ENCODE results near the gene MICALL2.

The MICALL2 gene

DNA sequence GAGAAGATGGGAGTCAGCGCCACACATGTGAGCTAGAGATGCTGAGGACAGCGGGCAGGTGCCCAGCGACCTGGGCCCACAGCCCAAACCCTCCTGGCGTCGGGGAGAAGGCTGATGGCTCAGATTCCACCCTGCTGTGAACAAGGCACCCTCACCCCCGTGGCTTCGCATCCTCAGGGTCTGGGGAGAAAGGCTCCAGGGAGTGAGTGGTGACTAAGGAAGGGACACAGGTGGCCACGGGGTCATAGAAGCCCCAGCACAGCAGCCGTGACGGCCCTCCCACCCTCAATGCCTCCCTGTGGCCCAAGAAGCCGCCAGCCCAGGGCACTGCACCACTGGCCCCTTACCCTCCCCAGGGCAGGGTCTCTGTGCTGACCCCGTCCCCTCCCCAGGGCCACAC, 25.3 kb upstream of the MICALL2 start:
- no peaks in the 10 kb centered on the region for H3K4me1 Mint-ChIP-seq (ENCODE audit: low read depth)
- no peak overlapping the region for H3K4me3 Mint-ChIP-seq
- H3K27me3 Mint-ChIP-seq (ENCODE audit: low read depth): no peaks in the 10 kb centered on the region
- H3K36me3 Mint-ChIP-seq (ENCODE audit: low read depth): peaks cover 16% of the 10 kb centered on the region
- DNase-seq (ENCODE audit: low spot score): no peak
- no peak overlapping the region for H3K27ac Mint-ChIP-seq
- no peaks in the 10 kb centered on the region for H3K9me3 Mint-ChIP-seq

DNA sequence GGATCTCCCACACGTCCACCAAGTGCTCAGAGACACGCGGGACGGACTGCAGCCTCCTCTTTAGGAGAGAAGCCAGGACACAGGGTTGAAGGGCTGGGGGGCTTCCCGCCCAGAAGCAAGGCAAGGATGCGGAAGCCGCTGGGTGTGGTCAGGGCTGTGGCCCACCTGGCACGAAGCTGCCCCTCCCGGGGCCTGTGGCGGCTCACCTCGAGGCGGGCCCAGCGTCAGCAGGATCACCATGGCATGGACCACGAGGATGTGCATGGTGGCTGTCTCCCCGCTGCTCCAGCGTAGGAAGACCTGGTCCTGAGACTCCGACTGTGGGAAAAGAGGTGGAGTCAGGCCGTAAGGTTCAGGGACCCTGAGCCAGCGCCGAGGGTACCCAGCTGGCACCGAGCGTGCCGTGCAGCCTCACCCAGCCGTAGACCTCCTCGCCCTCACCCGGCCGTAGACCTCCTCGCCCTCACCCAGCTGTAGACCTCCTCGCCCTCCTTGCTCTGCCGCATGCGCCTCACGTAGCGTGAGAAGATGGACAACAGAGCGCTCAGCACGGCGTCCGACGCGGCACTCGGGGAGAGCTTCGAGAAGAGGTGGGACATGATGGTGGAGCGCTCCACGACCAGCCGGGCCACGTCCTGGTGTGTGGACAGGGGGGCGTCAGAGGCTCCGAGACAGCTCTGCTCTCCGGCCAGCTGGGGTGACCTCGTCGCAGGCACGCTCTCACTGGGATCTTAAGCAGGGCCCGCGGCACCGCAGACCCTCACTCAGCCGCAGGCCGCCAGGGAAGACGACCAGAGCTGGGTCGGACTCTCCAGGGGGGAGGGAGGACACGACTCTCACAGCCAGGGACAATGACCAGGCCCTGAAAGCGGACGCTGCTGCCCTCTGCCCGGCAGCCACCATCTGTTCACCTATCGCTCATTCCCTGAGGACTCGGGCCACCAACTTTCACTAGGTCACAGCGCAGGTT, 24.6 kb upstream of the MICALL2 start:
- no peak for DNase-seq (ENCODE audit: low spot score)
- Mint-ChIP-seq H3K27ac (no peak overlapping the region), H3K4me1 (ENCODE audit: low read depth) (no peaks in the 10 kb centered on the region), H3K9me3 (no peaks in the 10 kb centered on the region), H3K4me3 (no peak overlapping the region), H3K27me3 (ENCODE audit: low read depth) (no peaks in the 10 kb centered on the region), H3K36me3 (ENCODE audit: low read depth) (peaks cover 13% of the 10 kb centered on the region)

GRCh38 chr7:1483079-1483478, 23.8 kb upstream of the MICALL2 start:
- Mint-ChIP-seq H3K9me3 (no peaks in the 10 kb centered on the region), H3K27me3 (ENCODE audit: low read depth) (no peaks in the 10 kb centered on the region), H3K4me1 (ENCODE audit: low read depth) (no peaks in the 10 kb centered on the region), H3K27ac (no peak overlapping the region), H3K36me3 (ENCODE audit: low read depth) (peaks cover 6% of the 10 kb centered on the region), H3K4me3 (no peak overlapping the region)
- no peak for DNase-seq (ENCODE audit: low spot score)

DNA sequence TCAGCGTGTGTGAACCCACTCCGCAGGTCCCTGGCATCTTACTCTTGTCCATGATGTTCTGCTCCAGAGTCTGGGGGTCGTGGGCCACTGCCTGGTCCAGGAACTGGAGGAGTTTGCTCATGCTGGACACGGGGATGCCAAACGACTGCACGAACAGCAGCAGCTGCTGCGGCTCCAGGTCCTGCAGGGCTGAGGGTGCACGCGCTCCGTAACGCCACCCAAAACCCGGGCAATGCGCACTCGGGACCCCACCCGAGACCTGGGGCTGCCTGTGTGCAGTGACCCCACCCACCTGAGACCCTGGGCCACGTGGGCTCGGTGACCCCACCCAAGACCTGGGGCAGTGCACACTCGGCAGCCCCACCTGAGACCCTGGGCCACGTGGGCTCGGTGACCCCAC, 22.0 kb upstream of the MICALL2 start:
- H3K36me3 Mint-ChIP-seq (ENCODE audit: low read depth): peaks cover 5% of the 10 kb centered on the region

GRCh38 chr7:1480670-1481069, 21.4 kb upstream of the MICALL2 start:
- Mint-ChIP-seq H3K27me3 (ENCODE audit: low read depth) (no peaks in the 10 kb centered on the region), H3K9me3 (no peaks in the 10 kb centered on the region), H3K4me1 (ENCODE audit: low read depth) (no peaks in the 10 kb centered on the region), H3K27ac (no peak overlapping the region), H3K36me3 (ENCODE audit: low read depth) (peaks cover 4% of the 10 kb centered on the region), H3K4me3 (no peak overlapping the region)
- DNase-seq (ENCODE audit: low spot score): no peak

More for the DNA sequence above, 22.0 kb upstream of the MICALL2 start:
- Mint-ChIP-seq H3K4me1 (ENCODE audit: low read depth) (no peaks in the 10 kb centered on the region), H3K27ac (no peak overlapping the region), H3K4me3 (no peak overlapping the region), H3K27me3 (ENCODE audit: low read depth) (no peaks in the 10 kb centered on the region), H3K9me3 (no peaks in the 10 kb centered on the region)
- no peak for DNase-seq (ENCODE audit: low spot score)

DNA sequence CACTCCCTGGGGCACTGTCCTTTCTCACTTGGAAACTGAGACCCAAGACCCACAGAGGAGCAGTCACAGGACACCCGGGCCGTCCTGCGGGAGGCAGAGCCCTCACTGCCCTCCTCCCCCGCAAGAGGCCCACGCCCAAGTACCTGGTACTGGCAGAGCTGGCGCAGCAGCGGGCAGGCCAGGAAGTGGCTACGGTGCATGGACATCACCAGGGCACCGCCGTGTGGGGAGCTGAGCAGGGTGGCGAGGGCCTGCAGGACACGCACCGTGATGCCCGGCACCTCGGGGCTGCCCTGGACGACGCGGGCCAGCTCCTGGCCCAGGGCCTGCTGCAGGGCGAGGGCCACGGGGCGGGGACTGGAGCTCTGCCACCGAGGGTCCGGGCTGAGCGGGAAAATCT, 20.0 kb upstream of the MICALL2 start:
- Mint-ChIP-seq H3K27me3 (ENCODE audit: low read depth) (no peaks in the 10 kb centered on the region), H3K4me1 (ENCODE audit: low read depth) (no peaks in the 10 kb centered on the region), H3K27ac (no peak overlapping the region), H3K36me3 (ENCODE audit: low read depth) (peaks cover 2% of the 10 kb centered on the region), H3K9me3 (no peaks in the 10 kb centered on the region), H3K4me3 (no peak overlapping the region)
- DNase-seq (ENCODE audit: low spot score): no peak

DNA sequence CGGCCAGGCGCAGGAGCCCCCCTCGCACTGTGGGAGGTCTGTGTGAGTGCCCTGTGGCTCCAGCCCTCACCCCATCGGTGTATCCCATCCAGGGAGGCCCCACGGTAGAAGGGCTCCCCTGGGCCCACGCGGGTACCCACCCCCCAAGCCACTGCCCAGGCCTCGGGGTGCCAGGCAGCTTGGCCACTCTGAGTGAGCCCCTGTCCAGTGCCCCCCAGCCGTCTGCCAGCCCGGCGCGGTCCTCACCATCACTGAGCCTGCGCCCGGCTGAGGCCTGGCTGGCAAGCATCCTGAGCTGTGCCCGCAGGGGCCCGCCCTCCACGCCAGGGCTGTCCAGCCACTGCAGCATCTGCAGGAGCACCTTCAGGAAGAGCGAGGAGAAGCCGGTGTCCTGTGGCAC, 19.2 kb upstream of the MICALL2 start:
- Mint-ChIP-seq H3K27ac (no peak overlapping the region), H3K4me1 (ENCODE audit: low read depth) (no peaks in the 10 kb centered on the region), H3K4me3 (no peak overlapping the region), H3K36me3 (ENCODE audit: low read depth) (no peaks in the 10 kb centered on the region), H3K9me3 (no peaks in the 10 kb centered on the region), H3K27me3 (ENCODE audit: low read depth) (no peaks in the 10 kb centered on the region)
- DNase-seq (ENCODE audit: low spot score): no peak

GRCh38 chr7:1476859-1477258, 17.6 kb upstream of the MICALL2 start:
- Mint-ChIP-seq H3K27me3 (ENCODE audit: low read depth) (no peaks in the 10 kb centered on the region), H3K4me3 (no peak overlapping the region), H3K36me3 (ENCODE audit: low read depth) (peaks cover 2% of the 10 kb centered on the region), H3K4me1 (ENCODE audit: low read depth) (no peaks in the 10 kb centered on the region), H3K9me3 (no peaks in the 10 kb centered on the region), H3K27ac (no peak overlapping the region)
- no peak for DNase-seq (ENCODE audit: low spot score)

GRCh38 chr7:1475991-1476390, 16.7 kb upstream of the MICALL2 start:
- Mint-ChIP-seq H3K4me1 (ENCODE audit: low read depth) (no peaks in the 10 kb centered on the region), H3K4me3 (no peak overlapping the region), H3K9me3 (no peaks in the 10 kb centered on the region), H3K36me3 (ENCODE audit: low read depth) (peaks cover 2% of the 10 kb centered on the region), H3K27me3 (ENCODE audit: low read depth) (no peaks in the 10 kb centered on the region), H3K27ac (no peak overlapping the region)
- no peak for DNase-seq (ENCODE audit: low spot score)

DNA sequence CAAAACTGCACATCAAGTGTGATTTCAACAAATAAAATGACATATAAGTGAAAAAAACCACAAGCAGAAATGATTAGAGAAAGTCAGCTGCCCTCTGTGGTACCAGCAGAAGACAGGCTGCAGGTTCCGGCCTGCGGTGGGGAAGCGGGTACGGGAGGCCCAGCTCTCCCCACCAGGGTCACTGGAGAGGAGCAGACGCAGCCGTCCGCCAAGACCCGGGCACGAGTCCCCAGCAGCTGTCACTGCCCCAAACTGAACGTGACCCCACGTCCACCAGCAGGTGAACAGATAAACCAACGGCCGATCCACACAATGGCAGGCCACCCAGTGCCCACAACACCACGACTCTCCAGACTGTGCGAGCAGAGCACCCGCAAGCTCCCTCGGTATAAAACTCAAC, 16.1 kb upstream of the MICALL2 start:
- Mint-ChIP-seq H3K4me1 (ENCODE audit: low read depth) (no peaks in the 10 kb centered on the region), H3K9me3 (no peaks in the 10 kb centered on the region), H3K27me3 (ENCODE audit: low read depth) (no peaks in the 10 kb centered on the region), H3K36me3 (ENCODE audit: low read depth) (peaks cover 2% of the 10 kb centered on the region), H3K27ac (no peak overlapping the region), H3K4me3 (no peak overlapping the region)
- no peak for DNase-seq (ENCODE audit: low spot score)

DNA sequence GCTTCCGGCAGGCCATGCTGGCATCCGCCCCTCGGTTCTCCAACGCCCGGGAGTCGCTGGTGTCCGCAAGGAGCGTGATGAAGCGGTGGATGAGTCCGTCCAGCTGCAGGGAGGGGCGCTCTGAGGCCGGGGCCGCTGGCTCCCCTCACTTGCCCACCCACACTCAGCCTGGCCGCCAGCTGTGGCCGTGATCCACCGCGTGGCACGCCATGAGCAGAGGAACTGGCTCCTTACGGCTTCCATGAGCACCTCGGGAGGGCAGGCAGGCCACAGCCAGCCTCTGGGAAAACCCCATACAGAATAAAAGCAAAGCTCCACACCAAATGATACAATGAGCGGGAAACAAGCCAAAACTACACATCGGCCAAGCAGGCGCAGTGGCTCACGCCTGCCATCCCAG, 15.5 kb upstream of the MICALL2 start:
- H3K4me3 Mint-ChIP-seq: no peak overlapping the region
- no peak overlapping the region for H3K27ac Mint-ChIP-seq
- DNase-seq (ENCODE audit: low spot score): no peak
- no peaks in the 10 kb centered on the region for H3K27me3 Mint-ChIP-seq (ENCODE audit: low read depth)
- peaks cover 2% of the 10 kb centered on the region for H3K36me3 Mint-ChIP-seq (ENCODE audit: low read depth)
- no peaks in the 10 kb centered on the region for H3K9me3 Mint-ChIP-seq
- no peaks in the 10 kb centered on the region for H3K4me1 Mint-ChIP-seq (ENCODE audit: low read depth)

GRCh38 chr7:1473864-1474512, 14.7 kb upstream of the MICALL2 start:
- Mint-ChIP-seq H3K4me1 (ENCODE audit: low read depth) (no peaks in the 10 kb centered on the region), H3K4me3 (no peak overlapping the region), H3K36me3 (ENCODE audit: low read depth) (peaks cover 2% of the 10 kb centered on the region), H3K9me3 (no peaks in the 10 kb centered on the region), H3K27me3 (ENCODE audit: low read depth) (no peaks in the 10 kb centered on the region), H3K27ac (no peak overlapping the region)
- DNase-seq (ENCODE audit: low spot score): peak; percentile 73

GRCh38 chr7:1470901-1471300, 11.6 kb upstream of the MICALL2 start:
- H3K4me1 Mint-ChIP-seq (ENCODE audit: low read depth): no peaks in the 10 kb centered on the region
- no peaks in the 10 kb centered on the region for H3K9me3 Mint-ChIP-seq
- H3K27ac Mint-ChIP-seq: no peak overlapping the region
- no peak for DNase-seq (ENCODE audit: low spot score)
- peaks cover 2% of the 10 kb centered on the region for H3K36me3 Mint-ChIP-seq (ENCODE audit: low read depth)
- no peak overlapping the region for H3K4me3 Mint-ChIP-seq
- H3K27me3 Mint-ChIP-seq (ENCODE audit: low read depth): no peaks in the 10 kb centered on the region

GRCh38 chr7:1468643-1469298, 9.5 kb upstream of the MICALL2 start:
- H3K27me3 Mint-ChIP-seq (ENCODE audit: low read depth): no peaks in the 10 kb centered on the region
- DNase-seq (ENCODE audit: low spot score): no peak
- H3K27ac Mint-ChIP-seq: no peak overlapping the region
- no peak overlapping the region for H3K4me3 Mint-ChIP-seq
- H3K36me3 Mint-ChIP-seq (ENCODE audit: low read depth): peaks cover 2% of the 10 kb centered on the region
- no peaks in the 10 kb centered on the region for H3K4me1 Mint-ChIP-seq (ENCODE audit: low read depth)
- no peaks in the 10 kb centered on the region for H3K9me3 Mint-ChIP-seq
